H1 (cell line): ENCODE measurements around the gene TMSB10. TPM values are rescaled to one million over a fixed set of nuclear protein-coding genes. Genes with fewer than 3 reads are reported as not detected.

Source experiments
- ATF2 ChIP-seq: IDR thresholded peaks from 2 replicates; pipeline ENCODE4 v1.6.1; 2012; ENCODE audit warnings: low read length, inconsistent platforms
- CHD2 ChIP-seq: IDR thresholded peaks from 2 replicates; pipeline ENCODE4 v1.6.1; 2012; ENCODE audit warnings: low read length, improper control_type of control experiment
- NANOG ChIP-seq: IDR thresholded peaks from 2 replicates; pipeline ENCODE4 v1.6.1; 2011; ENCODE audit warnings: low read length, low read depth, mild to moderate bottlenecking, inconsistent platforms; ENCODE audit not compliant: insufficient read depth, poor library complexity, severe bottlenecking
- polyA plus RNA-seq, 7 experiments: library from polyadenylated mRNA; depleted of rRNA in 3 of 7; stranded (reverse) in 5 of 7; unstranded in 2 of 7; fragments of >200 nt in 5 of 7; fragments of 200-250 nt in 2 of 7; gene quantifications; 1 replicate in 5 of 7; 2 replicates in 1 of 7; 4 replicates in 1 of 7; pipeline versions ENCODE4 v1.2.1 to v1.2.3, GENCODE V29; 2011 to 2013; ENCODE audit warnings: missing spikeins in 2 of 7, mixed read lengths in 2 of 7
- total RNA-seq: library from RNA; stranded (reverse); fragmentation: NEBNext Ultra II Directional; extraction: Animal tissue kit (Norgen Biotek cat#: 25700); gene quantifications from 2 replicates; pipeline ENCODE4 v1.2.1, GENCODE V29; 2021

Gene TMSB10
- total and polyA plus RNA-seq, 2 of the 8 experiments (the other 6 are each of a cell fraction or from before 2014, with no cell fraction given), result 593 to 1,075 TPM

DNA sequence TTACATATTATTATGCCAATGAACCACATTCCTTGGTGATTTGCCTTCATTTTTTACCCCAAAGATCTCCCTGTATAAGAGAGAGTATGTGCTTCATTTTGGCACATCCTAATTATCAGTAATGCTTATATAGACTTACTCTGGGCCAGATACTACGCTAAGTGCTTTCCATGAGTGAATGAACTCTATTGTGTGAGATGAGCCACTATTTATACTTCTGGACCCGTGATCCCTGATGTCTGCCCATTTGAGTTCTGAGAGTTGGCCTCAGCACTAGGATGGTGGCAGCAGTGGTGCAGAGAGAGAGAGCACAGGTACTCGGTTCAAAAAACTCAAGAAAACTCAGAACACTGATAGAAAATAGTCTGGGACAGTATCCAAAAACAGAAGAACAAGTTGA lies 48.1 kb downstream of the TMSB10 start (continued):
- TF ChIP-seq ATF2 (no peak), CHD2 (no peak), NANOG (no peak)
